Testis (tissue), 3 donors: Measurements from ENCODE around the gene PPP1R9A. TPM values are rescaled to one million over a fixed set of nuclear protein-coding genes. Genes with fewer than 3 reads are reported as not detected.

ENCODE experiments used
- DNase-seq: peaks from one replicate; pipeline ENCODE4 v3.0.0-alpha.2; 2019
- H3K27ac ChIP-seq, 2 donors: fragments of 200-600 bp; sonication (generic); one replicate each; pipeline ENCODE4 v1.5.1; 2019
- H3K27me3 ChIP-seq: fragments of 200-600 bp; sonication (generic); one replicate; pipeline ENCODE4 v1.5.1; 2019
- H3K36me3 ChIP-seq: fragments of 200-600 bp; sonication (generic); one replicate; pipeline ENCODE4 v1.5.1; 2017; ENCODE audit warnings: low read depth; ENCODE audit errors: missing control alignments
- H3K4me1 ChIP-seq: fragments of 200-600 bp; sonication (generic); one replicate; pipeline ENCODE4 v1.5.1; 2019
- H3K4me3 ChIP-seq, 2 donors: fragments of 200-600 bp; sonication (generic); one replicate each; pipeline ENCODE4 v1.5.1; 2017 to 2019
- H3K9me3 ChIP-seq: fragments of 200-600 bp; sonication (generic); one replicate; pipeline ENCODE4 v1.5.1; 2017
- CTCF ChIP-seq, 3 experiments: fragments of 450-650 bp in 2 of 3; fragments of 200-600 bp in 1 of 3; sonication (generic) in 1 of 3; IDR thresholded peaks; one replicate each; pipeline ENCODE4 v1.5.1; 2016 to 2019; ENCODE audit warnings: antibody characterized with exemption in 3 of 3, mild to moderate bottlenecking in 2 of 3, moderate library complexity in 1 of 3
- POLR2A ChIP-seq: fragments of 450-650 bp; IDR thresholded peaks from one replicate; pipeline ENCODE4 v1.6.1; 2017; ENCODE audit warnings: antibody characterized with exemption, mild to moderate bottlenecking, moderate library complexity
- WGBS, 2 donors: methylation state at CpG; one replicate each; pipeline ENCODE4 v1.1.5; 2018; 5-methylcytosine and 5-hydroxymethylcytosine counted together
- intact Hi-C: fragments of 100-400 bp; cut with DNase I; formaldehyde crosslinking; loops from one replicate; pipeline ENCODE4 v1.15.1; 2023; ENCODE audit warnings: low total_unique reads
- polyA plus RNA-seq: library from polyadenylated mRNA; stranded (reverse); fragments of 350-450 nt; fragmentation: Illumina TruSeq; extraction: RNeasy Lipid Tissue Mini Kit (QIAGEN cat#74804); gene quantifications from one replicate; pipeline ENCODE4 v1.2.3, GENCODE V29; 2014; ENCODE audit warnings: low read depth, low replicate concordance; ENCODE audit not compliant: insufficient read depth
- total RNA-seq, 2 donors: library from RNA; depleted of rRNA; stranded (reverse); fragments of >200 nt; gene quantifications; one replicate each; pipeline ENCODE4 v1.2.3, GENCODE V29; 2016

Gene PPP1R9A
- total and polyA plus RNA-seq, 3 donors from 2014 or later = 16.7 to 47.8 (median 47.0) TPM

GRCh38 chr7:95264363-95264891, 357.0 kb downstream of the PPP1R9A start:
- no peak for DNase-seq
- Histone ChIP-seq H3K9me3 (no peaks in the 10 kb centered on the region), H3K4me1 (no peaks in the 10 kb centered on the region), H3K27me3 (no peaks in the 10 kb centered on the region), H3K4me3 (no peak overlapping the region), H3K36me3 (no peaks in the 10 kb centered on the region), H3K27ac (no peak overlapping the region)
- WGBS, 2 donors = 84 to 87% methylated on average over 6 of the region's 6 CpGs
- intact Hi-C loops = no loop called here
- TF ChIP-seq CTCF (IDR thresholded peaks at IDR 0.05) = no peak
- TF ChIP-seq POLR2A = no peak

DNA sequence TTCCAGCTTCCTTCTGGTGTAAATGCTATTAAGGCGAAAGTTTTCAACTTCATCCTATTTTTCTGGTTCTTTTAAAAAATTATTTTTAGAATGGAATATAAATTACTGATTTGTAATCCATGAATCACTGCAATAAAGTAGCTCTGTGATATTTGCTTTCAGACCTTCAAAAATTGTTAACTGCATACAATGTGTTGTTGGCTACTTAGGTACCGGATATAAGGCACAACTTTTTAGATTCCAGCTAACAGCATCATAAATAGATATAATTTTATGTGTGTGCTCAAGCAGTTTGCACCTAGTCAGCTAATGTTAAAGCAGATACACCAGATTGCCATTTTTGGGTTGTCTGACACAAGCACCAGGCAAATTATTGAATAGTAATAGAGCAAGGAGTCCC, 358.2 kb downstream of the PPP1R9A start:
- H3K36me3 ChIP-seq = no peaks in the 10 kb centered on the region
- no peaks in the 10 kb centered on the region for H3K27me3 ChIP-seq
- H3K4me3 ChIP-seq = no peak overlapping the region
- no peak overlapping the region for H3K27ac ChIP-seq
- H3K4me1 ChIP-seq = no peaks in the 10 kb centered on the region
- intact Hi-C loops = no loop called here
- TF ChIP-seq CTCF (IDR thresholded peaks at IDR 0.05) (no peak), POLR2A (no peak)
- DNase-seq = no peak
- 87 to 92% methylated on average over 2 of the region's 2 CpGs for WGBS, 2 donors
- H3K9me3 ChIP-seq = no peaks in the 10 kb centered on the region

GRCh38 chr7:95267754-95268153, 360.4 kb downstream of the PPP1R9A start:
- TF ChIP-seq CTCF (IDR thresholded peaks at IDR 0.05) (no peak), POLR2A (no peak)
- no peaks in the 10 kb centered on the region for H3K4me1 ChIP-seq

DNA sequence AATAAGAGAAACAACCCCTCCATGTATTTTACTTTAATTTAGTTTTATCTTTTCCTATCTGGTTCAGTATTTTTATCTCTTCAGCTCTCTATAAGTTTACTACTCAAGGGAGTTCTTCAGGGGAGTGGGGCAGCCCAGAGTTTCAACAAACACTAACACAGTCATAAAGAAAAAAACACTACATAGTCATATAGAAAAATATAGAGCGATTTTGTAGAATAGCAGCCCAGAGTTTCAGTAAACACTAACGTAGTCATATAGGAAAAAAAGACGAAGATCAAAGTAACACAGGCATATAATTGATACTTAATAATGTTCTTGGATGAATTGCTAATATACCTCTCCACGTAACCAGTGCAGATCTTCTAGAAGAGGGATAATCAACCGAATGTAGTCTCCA, 362.2 kb downstream of the PPP1R9A start:
- 89 to 91% methylated on average over 5 of the region's 5 CpGs for WGBS, 2 donors
- Histone ChIP-seq H3K9me3 (no peaks in the 10 kb centered on the region), H3K27ac (no peak overlapping the region), H3K4me3 (no peak overlapping the region), H3K27me3 (no peaks in the 10 kb centered on the region), H3K36me3 (no peaks in the 10 kb centered on the region), H3K4me1 (no peaks in the 10 kb centered on the region)
- DNase-seq = no peak
- intact Hi-C loops = no loop called here
- no peak for TF ChIP-seq POLR2A
- no peak for TF ChIP-seq CTCF (IDR thresholded peaks at IDR 0.05)

More at GRCh38 chr7:95267754-95268153, 360.4 kb downstream of the PPP1R9A start:
- H3K9me3 ChIP-seq = no peaks in the 10 kb centered on the region
- WGBS, 2 donors = 85 to 91% methylated on average over 2 of the region's 2 CpGs
- H3K27me3 ChIP-seq = no peaks in the 10 kb centered on the region
- intact Hi-C loops = no loop called here
- no peak overlapping the region for H3K27ac ChIP-seq
- no peaks in the 10 kb centered on the region for H3K36me3 ChIP-seq
- H3K4me3 ChIP-seq = no peak overlapping the region
- no peak for DNase-seq

DNA sequence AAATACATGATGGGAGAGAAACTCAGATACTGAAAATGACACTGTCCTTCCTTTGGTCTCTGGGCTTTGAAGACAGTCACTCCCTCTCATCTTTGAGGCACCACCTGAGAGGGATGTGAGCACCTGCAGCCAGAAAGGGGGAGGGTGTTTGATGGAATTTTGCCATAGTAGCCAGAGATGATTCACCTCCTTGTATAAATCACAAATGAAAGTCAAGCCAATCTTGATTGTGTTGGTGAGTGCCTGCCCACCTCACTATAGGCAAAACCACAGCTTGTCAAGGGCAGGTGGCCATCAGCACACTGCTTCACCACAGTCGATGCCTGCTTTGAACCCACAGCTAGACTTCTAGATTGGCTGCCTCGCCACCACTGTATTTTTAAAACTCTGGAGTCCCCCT, 368.7 kb downstream of the PPP1R9A start:
- H3K4me3 ChIP-seq = no peak overlapping the region
- 71 to 85% methylated on average over 2 of the region's 2 CpGs for WGBS, 2 donors
- DNase-seq = no peak

More for the DNA sequence above, 368.7 kb downstream of the PPP1R9A start:
- Histone ChIP-seq H3K27ac (no peak overlapping the region), H3K4me1 (no peaks in the 10 kb centered on the region), H3K9me3 (no peaks in the 10 kb centered on the region), H3K36me3 (no peaks in the 10 kb centered on the region), H3K27me3 (no peaks in the 10 kb centered on the region)
- intact Hi-C loops = no loop called here
- TF ChIP-seq CTCF (IDR thresholded peaks at IDR 0.05) (no peak), POLR2A (no peak)
